Ovary (tissue), 3 donors: Measurements from ENCODE around the gene RELA.

Source experiments
- CTCF ChIP-seq, 3 donors: fragments of 450-650 bp in 2 of 3; fragments of 200-600 bp in 1 of 3; IDR thresholded peaks; one replicate each; pipeline versions ENCODE4 v1.5.1 to v1.8.0; 2016 to 2022; ENCODE audit warnings: antibody characterized with exemption in 3 of 3, mild to moderate bottlenecking in 1 of 3
- EP300 ChIP-seq: sonication (generic); formaldehyde crosslinking; IDR thresholded peaks from one replicate; pipeline ENCODE4 v1.6.1; 2017; ENCODE audit warnings: antibody characterized with exemption
- donor health status: DM: no; HTN: no; CAD: no.

- TF ChIP-seq CTCF (IDR thresholded peaks at IDR 0.05): no peak
- TF ChIP-seq EP300: no peak
Measured at GRCh38 chr11:65637032-65637557, 25.6 kb downstream of the RELA start.
